Suprapubic skin (tissue), 4 donors: Measurements from ENCODE around the gene SLC10A3. TPM values are rescaled to one million over a fixed set of nuclear protein-coding genes. Genes with fewer than 3 reads are reported as not detected.

Experiments
- DNase-seq, 2 donors: peaks; one replicate each; pipeline ENCODE4 v3.0.0-alpha.2; 2019; ENCODE audit warnings: low spot score in 2 of 2
- H3K27ac ChIP-seq: fragments of 200-600 bp; sonication (generic); one replicate; pipeline ENCODE4 v1.5.1; 2019
- H3K27me3 ChIP-seq: fragments of 200-600 bp; sonication (generic); one replicate; pipeline ENCODE4 v1.5.1; 2019
- H3K36me3 ChIP-seq: fragments of 200-600 bp; sonication (generic); one replicate; pipeline ENCODE4 v1.5.1; 2019
- H3K4me1 ChIP-seq: fragments of 200-600 bp; sonication (generic); one replicate; pipeline ENCODE4 v1.5.1; 2019
- H3K4me3 ChIP-seq: fragments of 200-600 bp; sonication (generic); one replicate; pipeline ENCODE4 v1.5.1; 2019; ENCODE audit warnings: mild to moderate bottlenecking
- H3K9me3 ChIP-seq: fragments of 200-600 bp; sonication (generic); one replicate; pipeline ENCODE4 v1.5.1; 2019
- EP300 ChIP-seq: sonication (generic); formaldehyde crosslinking; IDR thresholded peaks from one replicate; pipeline ENCODE4 v1.6.1; 2017; ENCODE audit warnings: antibody characterized with exemption
- POLR2A ChIP-seq, 2 donors: fragments of 450-650 bp; IDR thresholded peaks; one replicate each; pipeline ENCODE4 v1.6.1; 2017; ENCODE audit warnings: antibody characterized with exemption in 2 of 2, mild to moderate bottlenecking in 2 of 2, moderate library complexity in 2 of 2
- POLR2AphosphoS5 ChIP-seq, 3 donors: sonication (generic); formaldehyde crosslinking; IDR thresholded peaks; one replicate each; pipeline ENCODE4 v1.6.1; 2017; ENCODE audit warnings: antibody characterized with exemption in 3 of 3
- WGBS: methylation state at CpG from one replicate; pipeline ENCODE4 v1.1.5; 2018; 5-methylcytosine and 5-hydroxymethylcytosine counted together
- total RNA-seq, 4 donors: library from RNA; depleted of rRNA; stranded (reverse); fragments of >200 nt; gene quantifications; one replicate each; pipeline ENCODE4 v1.1.0, GENCODE V29; 2016
- TF ChIP-seq, protein P1 (sequence below), 2 donors: fragments of 200-600 bp in 1 of 2; fragments of 450-650 bp in 1 of 2; sonication (generic) in 1 of 2; IDR thresholded peaks; one replicate each; pipeline ENCODE4 v1.5.1; 2016 to 2019; ENCODE audit warnings: antibody characterized with exemption in 2 of 2, mild to moderate bottlenecking in 1 of 2, moderate library complexity in 1 of 2

The SLC10A3 gene
- total RNA-seq, 4 donors from 2014 or later = 16.5 to 45.0 (median 38.8) TPM

DNA sequence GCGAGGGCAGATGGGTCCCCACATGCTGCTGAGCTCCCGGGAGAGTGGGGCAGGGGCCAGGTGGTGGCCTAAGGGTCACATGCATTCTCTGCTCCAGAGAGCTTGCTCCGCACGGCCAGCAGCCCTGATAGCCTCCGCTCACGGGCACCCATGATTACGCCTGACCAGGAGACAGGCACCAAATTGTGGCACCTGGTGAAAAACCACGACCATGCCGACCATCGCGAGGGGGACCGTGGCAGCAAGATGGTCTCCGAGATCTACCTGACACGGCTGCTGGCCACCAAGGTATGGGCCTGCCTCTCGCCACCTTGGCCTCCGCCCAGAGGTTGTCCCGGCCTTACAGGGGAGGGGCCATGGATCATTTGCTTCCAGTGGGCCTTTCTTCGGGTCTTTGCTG is 20.5 kb downstream of the SLC10A3 start:
- peaks cover 69% of the 10 kb centered on the region for H3K36me3 ChIP-seq
- 100% methylated on average over 6 of the region's 18 CpGs for WGBS

DNA sequence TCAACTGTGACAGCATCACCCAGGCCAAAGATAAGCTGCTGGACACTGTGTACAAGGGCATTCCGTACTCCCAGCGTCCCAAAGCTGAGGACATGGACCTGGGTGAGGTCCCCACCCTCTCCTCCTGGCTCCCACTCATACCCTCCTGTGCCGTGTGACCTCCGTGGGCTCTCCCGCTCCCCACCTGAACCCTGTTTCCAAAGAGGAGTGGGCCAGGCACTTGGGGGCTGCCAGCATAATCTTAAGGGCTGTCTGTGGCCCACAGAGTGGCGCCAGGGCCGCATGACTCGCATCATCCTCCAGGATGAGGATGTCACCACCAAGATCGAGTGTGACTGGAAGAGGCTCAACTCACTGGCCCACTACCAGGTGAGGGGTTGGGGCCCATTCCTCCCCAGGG is 21.3 kb downstream of the SLC10A3 start:
- H3K27me3 ChIP-seq = no peaks in the 10 kb centered on the region

More for the DNA sequence above, 20.5 kb downstream of the SLC10A3 start:
- TF ChIP-seq POLR2A (IDR thresholded peaks at IDR 0.05) (no peak), POLR2AphosphoS5 (IDR thresholded peaks at IDR 0.05) (no peak), EP300 (no peak)
- TF ChIP-seq, protein P1, sequence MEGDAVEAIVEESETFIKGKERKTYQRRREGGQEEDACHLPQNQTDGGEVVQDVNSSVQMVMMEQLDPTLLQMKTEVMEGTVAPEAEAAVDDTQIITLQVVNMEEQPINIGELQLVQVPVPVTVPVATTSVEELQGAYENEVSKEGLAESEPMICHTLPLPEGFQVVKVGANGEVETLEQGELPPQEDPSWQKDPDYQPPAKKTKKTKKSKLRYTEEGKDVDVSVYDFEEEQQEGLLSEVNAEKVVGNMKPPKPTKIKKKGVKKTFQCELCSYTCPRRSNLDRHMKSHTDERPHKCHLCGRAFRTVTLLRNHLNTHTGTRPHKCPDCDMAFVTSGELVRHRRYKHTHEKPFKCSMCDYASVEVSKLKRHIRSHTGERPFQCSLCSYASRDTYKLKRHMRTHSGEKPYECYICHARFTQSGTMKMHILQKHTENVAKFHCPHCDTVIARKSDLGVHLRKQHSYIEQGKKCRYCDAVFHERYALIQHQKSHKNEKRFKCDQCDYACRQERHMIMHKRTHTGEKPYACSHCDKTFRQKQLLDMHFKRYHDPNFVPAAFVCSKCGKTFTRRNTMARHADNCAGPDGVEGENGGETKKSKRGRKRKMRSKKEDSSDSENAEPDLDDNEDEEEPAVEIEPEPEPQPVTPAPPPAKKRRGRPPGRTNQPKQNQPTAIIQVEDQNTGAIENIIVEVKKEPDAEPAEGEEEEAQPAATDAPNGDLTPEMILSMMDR (IDR thresholded peaks at IDR 0.05) = no peak
- no peak overlapping the region for H3K27ac ChIP-seq
- no peaks in the 10 kb centered on the region for H3K27me3 ChIP-seq
- no peaks in the 10 kb centered on the region for H3K4me1 ChIP-seq
- DNase-seq = no peak
- no peak overlapping the region for H3K4me3 ChIP-seq
- no peaks in the 10 kb centered on the region for H3K9me3 ChIP-seq

DNA sequence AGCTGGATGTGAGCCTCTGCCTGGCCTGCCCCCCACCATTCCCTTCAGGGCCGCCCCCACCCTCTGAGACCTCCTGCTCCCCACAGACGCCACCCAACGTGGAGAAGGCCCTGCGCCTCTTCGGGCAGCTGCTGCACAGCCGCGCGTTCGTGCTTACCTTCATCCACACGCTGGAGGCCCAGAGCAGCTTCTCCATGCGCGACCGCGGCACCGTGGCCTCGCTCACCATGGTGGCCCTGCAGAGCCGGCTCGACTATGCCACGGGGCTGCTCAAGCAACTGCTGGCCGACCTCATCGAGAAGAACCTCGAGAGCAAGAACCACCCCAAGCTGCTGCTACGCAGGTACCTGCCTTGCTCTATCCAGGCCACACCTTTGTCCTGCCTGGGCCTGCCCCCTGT is 22.2 kb downstream of the SLC10A3 start:
- no peak for DNase-seq
- Histone ChIP-seq H3K4me1 (no peaks in the 10 kb centered on the region), H3K4me3 (no peak overlapping the region), H3K36me3 (peaks cover 82% of the 10 kb centered on the region), H3K27ac (no peak overlapping the region), H3K27me3 (no peaks in the 10 kb centered on the region), H3K9me3 (no peaks in the 10 kb centered on the region)
- 93% methylated on average over 3 of the region's 23 CpGs for WGBS
- no peak for TF ChIP-seq POLR2AphosphoS5 (IDR thresholded peaks at IDR 0.05)
- TF ChIP-seq, protein P1 (IDR thresholded peaks at IDR 0.05) = no peak
- TF ChIP-seq POLR2A (IDR thresholded peaks at IDR 0.05) = no peak
- no peak for TF ChIP-seq EP300

More for the DNA sequence above, 21.3 kb downstream of the SLC10A3 start:
- H3K36me3 ChIP-seq = peaks cover 75% of the 10 kb centered on the region
- no peak for DNase-seq
- H3K9me3 ChIP-seq = no peaks in the 10 kb centered on the region
- no peak overlapping the region for H3K27ac ChIP-seq
- WGBS = no CpG with 5 or more reads among the region's 9 CpGs
- no peaks in the 10 kb centered on the region for H3K4me1 ChIP-seq
- no peak overlapping the region for H3K4me3 ChIP-seq
- TF ChIP-seq POLR2AphosphoS5 (IDR thresholded peaks at IDR 0.05) = no peak
- TF ChIP-seq, protein P1 (IDR thresholded peaks at IDR 0.05) = no peak
- no peak for TF ChIP-seq POLR2A (IDR thresholded peaks at IDR 0.05)
- TF ChIP-seq EP300 = no peak

DNA sequence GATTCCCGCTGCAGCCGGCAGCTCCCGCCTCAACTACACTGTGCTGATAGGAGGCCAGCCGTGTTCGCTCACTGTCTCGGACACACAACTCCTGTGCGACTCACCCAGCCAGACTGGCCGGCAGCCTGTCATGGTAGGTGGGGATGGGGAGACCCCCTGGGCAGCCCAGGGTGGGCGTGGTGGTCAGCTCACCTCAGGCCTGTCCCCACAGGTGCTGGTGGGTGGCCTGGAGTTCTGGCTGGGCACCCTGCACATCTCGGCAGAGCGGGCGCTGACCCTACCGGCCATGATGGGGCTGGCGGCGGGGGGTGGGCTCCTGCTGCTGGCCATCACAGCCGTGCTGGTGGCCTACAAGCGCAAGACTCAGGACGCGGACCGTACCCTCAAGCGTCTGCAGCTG is 22.9 kb downstream of the SLC10A3 start:
- H3K27me3 ChIP-seq = no peaks in the 10 kb centered on the region
- no peaks in the 10 kb centered on the region for H3K4me1 ChIP-seq
- WGBS = 95% methylated on average over 7 of the region's 21 CpGs
- no peak overlapping the region for H3K27ac ChIP-seq
- peaks cover 84% of the 10 kb centered on the region for H3K36me3 ChIP-seq
- no peak for TF ChIP-seq POLR2A (IDR thresholded peaks at IDR 0.05)
- TF ChIP-seq, protein P1 (IDR thresholded peaks at IDR 0.05) = no peak
- TF ChIP-seq POLR2AphosphoS5 (IDR thresholded peaks at IDR 0.05) = no peak
- H3K4me3 ChIP-seq = no peak overlapping the region
- DNase-seq = no peak
- H3K9me3 ChIP-seq = no peaks in the 10 kb centered on the region

DNA sequence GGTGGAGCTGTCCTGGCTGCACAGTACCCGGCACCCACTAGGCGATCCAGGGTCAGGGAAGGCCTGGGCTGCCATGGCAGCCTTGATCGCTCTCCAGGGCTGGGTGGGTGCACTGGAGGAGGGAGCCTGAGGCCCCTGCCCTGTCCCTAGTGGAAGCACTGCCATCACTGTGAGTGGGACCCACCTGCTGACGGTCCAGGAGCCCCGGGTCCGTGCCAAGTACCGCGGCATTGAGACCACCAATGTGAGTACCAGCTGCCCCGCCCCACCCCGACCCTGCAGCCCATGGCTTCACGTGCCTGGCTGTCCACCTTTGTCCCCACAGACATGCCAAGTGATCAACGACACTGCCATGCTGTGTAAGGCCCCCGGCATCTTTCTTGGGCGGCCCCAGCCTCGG is 23.5 kb downstream of the SLC10A3 start:
- H3K36me3 ChIP-seq = peaks cover 91% of the 10 kb centered on the region
- H3K27ac ChIP-seq = no peak overlapping the region
- WGBS = 97% methylated on average over 5 of the region's 15 CpGs
- no peak overlapping the region for H3K4me3 ChIP-seq
- H3K9me3 ChIP-seq = no peaks in the 10 kb centered on the region
- TF ChIP-seq POLR2AphosphoS5 (IDR thresholded peaks at IDR 0.05) = no peak
- TF ChIP-seq EP300 = no peak
- no peak for TF ChIP-seq POLR2A (IDR thresholded peaks at IDR 0.05)
- TF ChIP-seq, protein P1 (IDR thresholded peaks at IDR 0.05) = no peak
- no peak for DNase-seq
- no peaks in the 10 kb centered on the region for H3K27me3 ChIP-seq
- no peaks in the 10 kb centered on the region for H3K4me1 ChIP-seq
